Regular cardiac myocyte (primary cell): Measurements from ENCODE around the gene COG5. TPM values are rescaled to one million over a fixed set of nuclear protein-coding genes. Genes with fewer than 3 reads are reported as not detected.

Experiments used
- total RNA-seq: library from RNA; depleted of rRNA; stranded (reverse); fragments of >200 nt; gene quantifications from 2 replicates; pipeline ENCODE4 v1.2.3, GENCODE V29; 2014

Gene COG5
- total RNA-seq = 29.7 and 31.9 TPM in 2 replicates

GRCh38 chr7:107563775-107564552, at the start of gene COG5, which contains the start of gene DUS4L:
COG5 (minus strand) TSS chr7:107563920; CDS start chr7:107563896, 24 bp downstream.
DUS4L (plus strand) TSS chr7:107563971; CDS start chr7:107567071, 3,100 bp downstream.

GRCh38 chr7:107579885-107580715, 16.4 kb upstream of the COG5 start, which contains the start of gene BCAP29:
BCAP29 (plus strand) TSS chr7:107580246; CDS start chr7:107580773, 527 bp downstream.

DNA sequence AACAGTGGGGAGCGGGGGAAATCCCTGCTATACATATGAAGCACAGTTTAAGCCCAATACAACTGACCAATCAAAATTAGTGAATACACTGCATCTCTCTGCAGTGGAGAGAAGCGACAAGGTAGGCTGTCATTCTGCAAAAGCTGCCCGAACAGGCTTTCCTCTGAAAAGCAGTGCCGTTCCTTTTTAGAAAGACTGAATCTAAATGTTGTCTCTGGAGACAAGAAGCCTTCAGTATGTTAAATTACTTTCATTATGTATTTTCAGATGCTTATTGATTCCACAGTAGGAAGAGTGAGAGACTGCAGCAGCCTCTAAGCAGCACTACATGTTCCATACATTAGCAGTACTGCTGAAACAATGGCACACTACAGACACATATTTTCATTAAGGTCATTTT, 93.8 kb downstream of the COG5 start, which contains the start of gene GPR22:
Gene GPR22, plus strand, starts transcription at position 129 of the 400 bp plus-strand sequence. CDS start 4,004 bp downstream, outside the sequence.

GRCh38 chr7:107168233-107169119, 395.2 kb downstream of the COG5 start, which contains the start of gene HBP1:
HBP1 (plus strand) TSS chr7:107169003; CDS start chr7:107179894, 10,891 bp downstream.

Other genes starting within 250 kb of the COG5 start
- under 0.01 TPM in 1 of 2 replicates, not detected in the other for gene GPR22, start 93.9 kb downstream of the COG5 start, total RNA-seq
- gene DUS4L, start 51 bp upstream of the COG5 start, total RNA-seq = 6.2 and 8.1 TPM in 2 replicates
- gene BCAP29, start 16.3 kb upstream of the COG5 start, total RNA-seq = 64.4 and 77.5 TPM in 2 replicates
- 1.7 and 10.2 TPM in 2 replicates for gene SLC26A4, start 96.9 kb upstream of the COG5 start, total RNA-seq
- 15.0 and 15.2 TPM in 2 replicates for gene CBLL1, start 180.2 kb upstream of the COG5 start, total RNA-seq
- gene SLC26A3, start 239.3 kb upstream of the COG5 start, total RNA-seq = not detected in 2 replicates